CD4-positive, alpha-beta T cell treated with Interleukin-1 beta for 1 hour (primary cell): ENCODE results near the gene PDZD7.
"Not testable (repeated sequence)": the region's sequence is repeated elsewhere in the genome, so short reads cannot be mapped to it uniquely, and the experiment has no call there.

Experiments
- DNase-seq, 2 donors: peaks; one replicate each; pipeline ENCODE4 v3.0.0-alpha.2; 2020 to 2022

Gene PDZD7

GRCh38 chr10:101038484-101038883 is 7.6 kb upstream of the PDZD7 start:
- no peak for DNase-seq

GRCh38 chr10:101036726-101037125 is 5.8 kb upstream of the PDZD7 start:
- no peak for DNase-seq

- DNase-seq = no peak
Measured at GRCh38 chr10:101035916-101036702, 5.2 kb upstream of the PDZD7 start.

GRCh38 chr10:101035314-101035713 is 4.4 kb upstream of the PDZD7 start:
- no peak for DNase-seq

- DNase-seq = not testable (repeated sequence)
Measured at GRCh38 chr10:101034404-101034803, 3.5 kb upstream of the PDZD7 start.

- no peak for DNase-seq
Measured at GRCh38 chr10:101033276-101033675, 2.3 kb upstream of the PDZD7 start.

GRCh38 chr10:101032637-101033224 is 1.8 kb upstream of the PDZD7 start:
- DNase-seq = peak; percentile 46 to 60

GRCh38 chr10:101031796-101032636 is 1.1 kb upstream of the PDZD7 start:
- peak; percentile 85 to 86 for DNase-seq

- no peak for DNase-seq
Measured at GRCh38 chr10:101030496-101031127, 317 bp downstream of the PDZD7 start.

GRCh38 chr10:101029520-101030295 is 1.2 kb downstream of the PDZD7 start:
- DNase-seq = no peak

GRCh38 chr10:101028446-101029337 is 2.2 kb downstream of the PDZD7 start:
- DNase-seq = peak in 1 of 2 donors; percentile 19

- DNase-seq = no peak
Measured at GRCh38 chr10:101027106-101027720, 3.7 kb downstream of the PDZD7 start.

- no peak for DNase-seq
Measured at GRCh38 chr10:101022967-101023705, 7.8 kb downstream of the PDZD7 start.

- no peak for DNase-seq
Measured at GRCh38 chr10:101021692-101022251, 9.2 kb downstream of the PDZD7 start.

GRCh38 chr10:101021239-101021638 is 9.7 kb downstream of the PDZD7 start:
- no peak for DNase-seq

- no peak for DNase-seq
Measured at GRCh38 chr10:101020427-101021075, 10.4 kb downstream of the PDZD7 start.

- DNase-seq = no peak
Measured at GRCh38 chr10:101019440-101019703, 11.6 kb downstream of the PDZD7 start.

- peak; percentile 70 to 73 for DNase-seq
Measured at GRCh38 chr10:101018600-101019439, 12.1 kb downstream of the PDZD7 start.
